CD4-positive, alpha-beta T cell treated with Interleukin-21 for 1 hour (primary cell): ENCODE measurements around the gene ATP2B3.
A peak's percentile ranks its signal among the peaks of the same experiment; 100 is the strongest.

Experiments used
- DNase-seq: peaks from one replicate; pipeline ENCODE4 v3.0.0-alpha.2; 2020

Gene ATP2B3

DNA sequence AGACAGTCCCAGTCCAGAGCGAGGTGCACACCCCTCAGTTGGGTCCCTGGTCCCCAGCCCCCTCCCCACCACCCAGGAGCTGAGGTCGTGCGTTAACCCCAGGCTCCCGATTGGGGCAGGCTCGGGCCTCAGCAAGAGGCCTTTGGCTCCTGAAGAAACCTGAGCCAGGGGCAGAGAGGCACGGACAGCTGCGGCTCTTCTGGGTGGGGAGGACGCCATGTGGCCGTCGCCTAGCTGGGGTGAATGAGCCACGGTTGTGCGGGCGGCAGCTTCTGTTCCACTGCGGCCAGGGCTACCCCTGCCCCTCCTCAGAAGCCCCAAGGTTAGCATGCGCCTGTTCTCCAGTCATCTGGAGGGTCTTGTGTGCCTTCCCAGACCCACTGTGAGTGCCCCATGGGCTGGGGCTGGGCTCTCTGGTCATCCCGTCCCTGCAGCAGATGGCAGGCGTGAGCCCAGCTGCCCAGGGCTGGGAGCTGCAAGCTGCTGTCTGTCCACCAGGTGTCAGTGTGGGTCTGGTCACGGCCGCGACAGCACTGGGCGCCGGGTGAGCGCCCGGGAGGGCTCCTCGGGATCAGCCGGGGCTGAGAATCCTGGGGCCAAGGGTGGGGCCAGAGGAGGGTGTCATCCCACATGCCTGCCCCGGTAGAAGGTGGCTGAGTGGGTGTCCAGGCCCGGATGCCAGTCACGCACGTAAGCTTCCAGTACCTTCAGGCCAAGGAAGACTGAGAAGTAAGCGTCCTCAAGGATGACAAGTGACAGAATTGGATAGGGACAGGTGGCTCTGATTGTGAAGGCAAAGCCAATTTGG lies 21.9 kb downstream of the ATP2B3 start:
- peak; percentile 57 for DNase-seq

- DNase-seq, result no peak
These were observed 22.5 kb downstream of the ATP2B3 start for GRCh38 chrX:153539979-153540358.

DNA sequence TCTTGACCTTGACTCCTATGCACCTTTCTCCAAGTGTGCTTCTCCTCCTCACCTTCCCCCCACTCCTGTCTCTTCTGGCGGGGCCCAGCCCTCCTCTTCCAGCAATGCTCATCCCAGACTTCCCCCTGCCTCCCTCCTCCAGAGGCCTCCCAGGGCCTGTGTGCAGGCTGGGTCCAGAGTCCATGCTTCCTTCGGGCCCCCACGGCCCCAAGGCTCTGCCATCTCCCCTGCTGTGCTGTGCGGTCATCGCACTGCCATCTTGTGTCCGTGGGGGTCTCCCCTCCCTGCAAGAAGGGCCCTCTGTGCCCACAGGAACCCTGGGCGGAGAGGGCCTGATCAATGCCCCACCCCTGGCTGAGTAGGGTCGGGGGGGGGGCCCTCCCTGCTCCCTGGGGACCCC lies 27.3 kb downstream of the ATP2B3 start:
- DNase-seq, result no peak

DNA sequence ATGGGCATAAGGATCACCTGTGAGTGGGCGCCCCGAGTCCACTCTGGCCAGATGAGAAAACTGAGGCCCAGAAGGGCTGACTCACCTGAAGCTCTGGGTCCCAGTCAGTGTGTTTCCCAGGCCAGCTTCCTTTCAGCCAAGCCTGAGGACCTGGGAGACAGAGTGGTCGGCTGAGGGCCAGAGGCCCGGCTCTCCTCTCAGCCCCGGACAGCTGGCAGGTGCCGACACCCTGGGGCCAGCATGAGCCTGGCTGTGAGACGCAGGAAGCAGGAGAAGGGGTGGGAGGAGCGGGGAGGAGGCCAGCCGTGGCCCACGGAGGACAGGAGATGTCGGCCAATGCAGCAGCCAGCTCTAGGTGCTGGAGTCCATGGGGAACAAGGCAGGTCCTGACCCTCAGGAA lies 28.9 kb downstream of the ATP2B3 start:
- DNase-seq, result no peak

DNA sequence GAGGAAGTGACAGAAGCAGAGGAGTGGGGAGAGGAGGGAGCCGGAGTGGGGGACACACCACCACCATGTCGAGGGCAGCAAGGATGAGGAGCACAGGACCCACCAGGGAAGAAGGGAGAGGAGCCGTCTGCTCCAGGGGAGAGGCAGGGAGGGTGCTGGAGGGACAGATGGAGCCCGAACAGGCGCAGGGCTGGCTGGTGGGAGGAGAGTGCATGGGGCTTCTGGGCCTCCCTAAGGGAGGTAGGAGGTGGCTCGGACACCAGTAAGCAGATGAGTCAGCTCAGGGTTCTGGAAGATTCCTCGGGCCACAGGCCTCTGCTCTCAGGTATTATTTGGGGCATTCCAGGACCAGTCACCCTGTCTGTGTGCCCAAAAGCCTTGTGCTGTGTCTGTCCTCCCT lies 29.8 kb downstream of the ATP2B3 start:
- no peak for DNase-seq

- DNase-seq, result no peak
These were observed 31.8 kb downstream of the ATP2B3 start for GRCh38 chrX:153549231-153549630.

- DNase-seq, result no peak
These were observed 32.4 kb downstream of the ATP2B3 start for GRCh38 chrX:153549807-153550206.

DNA sequence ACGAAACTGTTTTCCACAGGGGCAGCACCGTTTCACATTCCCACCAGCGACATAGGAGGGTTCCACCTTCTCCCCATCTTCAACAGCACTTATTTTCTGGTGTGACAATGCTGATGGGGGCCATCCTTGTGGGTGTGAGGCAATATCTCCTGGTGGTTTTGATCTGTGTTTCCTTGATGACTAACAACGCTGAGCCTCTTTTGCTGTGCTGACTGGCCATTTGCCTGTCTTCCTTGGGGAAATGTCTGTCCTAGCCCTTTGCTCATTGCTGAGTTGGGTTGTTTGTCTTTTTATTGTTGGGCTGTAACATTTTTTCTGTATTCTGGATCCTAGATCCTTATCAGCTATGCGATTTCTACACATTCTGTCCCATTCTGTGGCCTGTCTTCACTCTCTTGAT lies 33.7 kb downstream of the ATP2B3 start:
- no peak for DNase-seq

DNA sequence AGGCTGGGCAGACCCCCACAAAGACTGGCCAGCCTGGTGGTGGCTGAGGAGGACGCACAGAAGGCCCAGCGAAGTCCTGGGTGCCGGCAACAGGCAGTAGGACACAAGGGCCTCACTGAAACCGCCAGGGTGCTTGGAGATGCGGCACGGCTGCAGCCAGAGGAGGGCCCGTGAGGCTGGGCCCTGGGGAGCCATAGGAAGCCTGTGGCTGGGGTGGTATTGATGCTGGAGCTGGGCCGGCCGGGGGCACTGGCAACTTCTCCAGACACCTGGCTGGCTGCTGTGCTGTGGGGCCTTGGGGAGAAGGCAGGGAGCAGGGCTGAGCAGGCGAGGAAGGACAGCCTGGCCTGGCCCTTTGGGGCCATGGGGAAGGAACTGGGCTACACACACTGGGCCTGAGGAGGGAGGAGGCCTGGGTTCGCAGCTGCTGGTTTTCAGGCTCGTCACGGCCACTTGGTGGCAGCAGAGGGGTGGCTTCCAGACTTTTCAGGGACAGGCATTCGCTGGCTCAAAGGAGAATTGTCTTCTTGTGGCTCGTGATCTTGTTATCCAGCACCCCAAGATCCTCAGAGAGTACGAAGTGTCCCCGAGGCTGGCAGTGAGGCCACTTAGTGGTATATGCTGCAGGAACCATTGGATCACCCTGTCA lies 37.2 kb downstream of the ATP2B3 start:
- DNase-seq, result peak; percentile 61

GRCh38 chrX:153556767-153557166 lies 39.3 kb downstream of the ATP2B3 start:
- no peak for DNase-seq

GRCh38 chrX:153557618-153558355 lies 40.3 kb downstream of the ATP2B3 start:
- DNase-seq, result no peak

GRCh38 chrX:153560000-153560399 lies 42.6 kb downstream of the ATP2B3 start:
- DNase-seq, result no peak

DNA sequence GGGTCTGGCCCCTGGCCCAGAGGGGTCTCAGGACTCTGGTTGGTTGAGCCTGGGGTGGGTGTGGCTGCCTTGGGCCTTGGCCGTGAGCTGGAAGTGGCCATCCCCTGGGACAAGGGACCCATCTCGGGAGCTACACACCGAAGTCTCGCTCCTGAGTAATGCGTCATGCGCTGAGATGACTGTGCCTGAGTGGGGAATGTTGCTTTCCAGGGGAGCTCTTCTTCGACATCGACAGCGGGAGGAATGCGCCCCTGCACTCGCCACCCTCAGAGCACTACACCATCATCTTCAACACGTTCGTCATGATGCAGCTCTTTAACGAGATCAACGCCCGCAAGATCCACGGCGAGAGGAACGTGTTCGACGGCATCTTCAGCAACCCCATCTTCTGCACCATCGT lies 43.0 kb downstream of the ATP2B3 start:
- no peak for DNase-seq

DNA sequence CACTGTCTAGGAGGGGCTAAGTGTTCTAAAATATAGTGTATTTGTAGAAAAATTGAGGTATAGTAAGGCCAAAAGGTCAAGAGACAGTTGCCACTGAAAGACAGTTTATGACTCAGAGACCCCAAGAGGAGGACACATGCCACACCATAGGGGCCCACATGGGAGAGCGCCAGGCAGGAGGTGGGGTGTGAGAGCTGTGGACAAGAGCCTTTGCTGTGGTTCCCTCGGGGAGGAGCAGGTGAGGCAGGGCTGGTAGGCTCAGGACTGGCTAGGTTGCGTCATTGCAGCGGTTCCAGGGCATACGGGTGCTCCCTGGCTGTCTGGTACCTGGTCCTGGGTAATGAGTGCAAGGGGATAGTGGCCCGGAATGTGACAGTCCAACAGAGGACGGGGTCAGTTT lies 43.9 kb downstream of the ATP2B3 start:
- DNase-seq, result no peak

GRCh38 chrX:153562546-153562945 lies 45.1 kb downstream of the ATP2B3 start:
- DNase-seq, result no peak

GRCh38 chrX:153564047-153564606 lies 46.7 kb downstream of the ATP2B3 start:
- no peak for DNase-seq

DNA sequence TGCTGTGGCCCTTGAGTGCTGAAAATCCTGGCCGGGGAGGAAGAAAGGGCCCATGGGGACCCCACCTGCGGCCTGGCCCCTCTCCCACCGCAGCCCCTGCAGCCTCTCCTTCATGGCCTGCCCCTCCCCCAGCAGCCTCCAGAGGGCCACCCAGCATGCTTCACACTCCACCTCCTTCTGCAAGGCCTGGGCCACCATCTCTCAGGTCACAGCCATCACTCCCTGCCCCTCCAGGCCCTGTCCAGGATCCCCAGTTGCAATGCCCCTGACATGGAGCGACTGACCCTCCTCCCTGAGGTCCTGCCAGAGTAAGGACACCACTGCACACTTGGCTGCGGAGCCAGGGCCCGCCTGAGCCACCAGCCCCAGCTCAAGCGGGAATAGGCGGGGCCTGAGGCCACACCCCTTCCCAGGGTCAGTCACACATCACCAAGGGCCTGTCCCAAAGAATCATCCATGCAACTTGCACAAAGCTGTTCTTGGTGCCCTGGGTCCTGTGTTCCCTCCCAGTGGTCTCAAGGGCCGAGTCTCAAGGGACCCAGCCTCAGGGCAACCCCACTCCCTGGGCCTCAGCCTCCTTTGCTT lies 48.6 kb downstream of the ATP2B3 start:
- no peak for DNase-seq

DNA sequence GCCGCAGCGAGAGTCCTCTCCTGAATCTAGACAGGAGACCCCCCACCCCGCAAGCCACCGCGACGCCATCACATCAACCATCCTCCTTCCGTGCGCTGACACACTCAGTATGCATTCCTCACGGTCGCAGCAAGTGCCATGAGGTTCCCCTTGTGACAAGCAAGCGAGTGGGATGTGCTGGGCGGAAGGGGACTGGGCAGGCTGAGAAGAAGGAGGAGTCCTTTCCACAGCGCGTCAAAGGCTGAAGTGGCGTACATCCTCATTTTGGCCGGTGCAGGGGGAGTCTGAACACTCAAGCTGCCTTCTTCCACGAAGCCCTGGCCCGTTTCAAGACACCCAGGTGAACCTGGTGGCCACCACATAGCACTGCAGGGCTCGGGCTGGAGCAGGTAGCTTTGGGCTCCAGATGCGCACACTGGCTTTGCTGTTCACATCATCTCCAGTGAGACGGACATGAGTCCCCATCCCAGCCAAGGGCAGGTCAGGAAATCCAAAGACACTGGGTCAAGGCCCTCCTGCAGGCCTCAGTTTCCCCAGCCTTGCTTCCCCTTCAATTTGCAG lies 51.1 kb downstream of the ATP2B3 start:
- no peak for DNase-seq

- no peak for DNase-seq
These were observed 52.0 kb downstream of the ATP2B3 start for GRCh38 chrX:153569475-153569874.

- no peak for DNase-seq
These were observed 54.1 kb downstream of the ATP2B3 start for GRCh38 chrX:153571534-153571908.

DNA sequence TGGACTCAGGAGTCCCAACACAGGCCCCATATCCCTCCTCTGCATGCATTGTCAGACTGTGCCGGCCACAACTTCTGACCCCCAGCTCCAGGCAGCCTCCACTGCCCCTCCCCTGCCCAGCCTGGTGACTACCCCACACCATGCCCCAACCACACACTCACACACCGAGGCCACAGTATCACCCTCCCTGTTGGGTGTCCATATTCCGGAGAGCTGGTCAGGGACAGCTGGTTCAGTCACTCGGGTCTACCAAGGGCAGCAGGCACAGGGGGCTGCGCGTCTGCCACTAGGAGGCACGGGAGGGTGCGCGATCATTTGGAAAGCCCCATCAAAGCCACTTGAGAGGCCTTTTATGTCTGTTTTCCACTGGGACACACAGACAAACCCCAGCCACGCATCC lies 55.2 kb downstream of the ATP2B3 start:
- DNase-seq, result no peak

GRCh38 chrX:153573984-153574383 lies 56.5 kb downstream of the ATP2B3 start:
- DNase-seq, result no peak
